ENCODE data around the gene SLIT1. TPM values are rescaled to one million over a fixed set of nuclear protein-coding genes. Genes with fewer than 3 reads are reported as not detected.

SLIT1 gene
- total and polyA plus RNA-seq, 4 experiments from 2014 or later = 0.05 to 0.32 (median 0.28) TPM; not detected in 1

DNA sequence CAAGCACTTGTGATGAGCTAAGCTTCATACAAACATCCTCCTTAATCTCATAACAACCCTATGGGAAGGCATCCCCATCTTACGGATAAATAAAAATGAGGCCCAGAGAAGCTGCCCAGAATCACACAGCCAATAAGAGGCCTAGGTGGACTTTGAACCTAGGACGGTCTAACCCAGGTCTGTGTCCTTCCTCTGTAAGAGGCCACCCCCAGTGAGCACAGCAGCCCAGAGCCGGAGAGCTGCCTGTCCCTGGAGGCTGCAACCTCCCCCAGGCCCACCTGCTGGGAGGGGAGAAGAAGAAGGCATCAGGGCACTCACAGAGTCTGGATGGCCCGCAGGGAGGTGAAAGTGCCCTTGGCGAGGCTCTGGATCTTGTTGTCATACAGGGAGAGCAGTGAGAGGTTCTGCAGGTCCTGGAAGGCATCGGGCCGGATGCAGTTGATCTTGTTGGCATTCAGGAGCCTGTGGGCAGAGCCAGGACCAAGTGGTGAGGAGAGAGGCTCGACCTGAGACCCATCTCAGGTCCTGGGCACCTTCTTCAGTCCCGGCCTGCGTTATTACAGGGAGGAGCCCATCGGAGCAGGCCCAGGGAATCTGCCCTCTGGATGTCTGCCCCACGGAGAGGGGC, 129.6 kb downstream of the SLIT1 start:
- intact Hi-C loops (cut with micrococcal nuclease) = no loop called here
- POLR2A ChIA-PET (ENCODE audit: partially characterized antibody) = no interaction called here
- H3K4me1 ChIP-seq (ENCODE audit: insufficient read depth, low read length) = no peaks in the 10 kb centered on the region

DNA sequence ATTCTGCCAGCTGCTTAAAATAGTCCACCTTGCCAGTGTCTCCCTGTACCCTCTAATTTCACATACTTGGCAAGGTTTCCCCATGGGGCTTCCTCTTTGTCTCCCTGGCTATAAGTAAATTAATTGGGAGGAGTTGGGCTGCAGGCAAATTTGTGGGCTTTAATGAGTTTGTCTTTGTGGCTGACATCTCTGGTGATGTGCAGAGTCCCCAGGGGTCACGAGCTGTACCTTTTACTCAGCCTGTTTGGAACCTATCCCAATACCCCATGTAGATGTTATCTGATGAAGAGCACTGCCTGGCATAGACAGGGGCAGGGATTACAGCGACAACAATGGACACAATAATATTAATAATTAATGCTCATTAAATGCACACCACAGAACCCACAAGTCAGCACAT, 132.5 kb downstream of the SLIT1 start:
- Histone ChIP-seq H3K27ac (ENCODE audit: low read depth, low read length) (no peak overlapping the region), H3K4me1 (ENCODE audit: insufficient read depth, low read length) (no peaks in the 10 kb centered on the region), H3K4me3 (ENCODE audit: low read length in 2 of 2) (no peak overlapping the region), H3K36me3 (ENCODE audit: insufficient read depth, low read length) (no peaks in the 10 kb centered on the region), H3K27me3 (ENCODE audit: insufficient read depth, low read length) (no peaks in the 10 kb centered on the region), H3K9me3 (ENCODE audit: control insufficient read depth in 1 of 2, low read length in 2 of 2) (no peaks in the 10 kb centered on the region)
- CTCF ChIA-PET (ENCODE audit: partially characterized antibody) = interaction anchor here (1.3 to 1.5 kb wide), 2 partner anchors 16 to 144 kb away, joined by 5 to 6 read pairs; no protein-coding TSS in a partner anchor
- no peaks in the 10 kb centered on the region for H3K36me3 Mint-ChIP-seq
- no peaks in the 10 kb centered on the region for H3K4me1 Mint-ChIP-seq
- no peak overlapping the region for H3K4me3 Mint-ChIP-seq
- peaks cover 0 to 2% (median 0%) of the 10 kb centered on the region in 8 donors for H3K9me3 Mint-ChIP-seq
- DNase-seq = no peak
- H3K27ac Mint-ChIP-seq = no peak overlapping the region
- intact Hi-C loops (cut with micrococcal nuclease) = no loop called here
- peaks cover 3 to 7% of the 10 kb centered on the region in 2 donors for H3K27me3 Mint-ChIP-seq
- POLR2A ChIA-PET (ENCODE audit: partially characterized antibody) = no interaction called here

More for the DNA sequence above, 129.6 kb downstream of the SLIT1 start:
- Histone ChIP-seq H3K9me3 (ENCODE audit: control insufficient read depth in 1 of 2, low read length in 2 of 2) (no peaks in the 10 kb centered on the region), H3K27me3 (ENCODE audit: insufficient read depth, low read length) (no peaks in the 10 kb centered on the region), H3K4me3 (ENCODE audit: low read length in 2 of 2) (no peak overlapping the region), H3K27ac (ENCODE audit: low read depth, low read length) (no peak overlapping the region), H3K36me3 (ENCODE audit: insufficient read depth, low read length) (no peaks in the 10 kb centered on the region)
- DNase-seq = no peak
- Mint-ChIP-seq H3K9me3 (no peaks in the 10 kb centered on the region), H3K4me3 (no peak overlapping the region), H3K4me1 (no peaks in the 10 kb centered on the region), H3K27ac (no peak overlapping the region), H3K36me3 (no peaks in the 10 kb centered on the region), H3K27me3 (no peaks in the 10 kb centered on the region)
- CTCF ChIA-PET (ENCODE audit: partially characterized antibody) = interaction anchor here (1.2 to 1.5 kb wide), 3 partner anchors 18 to 154 kb away, joined by 3 to 6 read pairs (median 3); no protein-coding TSS in a partner anchor

DNA sequence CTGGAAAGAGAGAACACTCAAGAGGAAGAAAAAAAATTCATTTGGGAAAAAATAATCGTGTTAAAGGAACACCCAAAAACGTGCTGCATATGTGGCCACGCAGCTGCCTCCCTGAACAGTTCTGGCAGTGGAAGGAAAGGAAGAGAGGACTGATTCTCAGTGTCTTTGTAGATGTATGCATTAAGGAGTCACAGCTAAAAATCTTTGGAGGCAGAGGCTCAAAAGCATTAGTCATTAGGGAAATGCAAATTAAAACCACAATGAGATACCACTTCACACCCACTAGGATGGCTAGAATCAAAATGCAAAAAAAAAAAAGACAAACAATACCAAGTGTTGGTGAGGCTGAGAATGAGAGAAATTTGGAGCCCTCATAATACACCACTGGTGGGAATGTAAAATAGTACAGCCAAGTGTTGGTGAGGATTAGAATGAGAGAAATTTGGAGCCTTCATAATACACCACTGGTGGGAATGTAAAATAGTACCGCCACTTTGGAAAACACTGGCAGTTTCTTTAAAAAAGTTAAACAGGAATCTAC, 134.7 kb downstream of the SLIT1 start:
- Mint-ChIP-seq H3K36me3 (no peaks in the 10 kb centered on the region), H3K4me3 (no peak overlapping the region)
- CTCF ChIA-PET (ENCODE audit: partially characterized antibody) = interaction anchor here (1.0 to 2.8 kb wide), 3 partner anchors 9 to 159 kb away, joined by 3 to 14 read pairs (median 3); no protein-coding TSS in a partner anchor

DNA sequence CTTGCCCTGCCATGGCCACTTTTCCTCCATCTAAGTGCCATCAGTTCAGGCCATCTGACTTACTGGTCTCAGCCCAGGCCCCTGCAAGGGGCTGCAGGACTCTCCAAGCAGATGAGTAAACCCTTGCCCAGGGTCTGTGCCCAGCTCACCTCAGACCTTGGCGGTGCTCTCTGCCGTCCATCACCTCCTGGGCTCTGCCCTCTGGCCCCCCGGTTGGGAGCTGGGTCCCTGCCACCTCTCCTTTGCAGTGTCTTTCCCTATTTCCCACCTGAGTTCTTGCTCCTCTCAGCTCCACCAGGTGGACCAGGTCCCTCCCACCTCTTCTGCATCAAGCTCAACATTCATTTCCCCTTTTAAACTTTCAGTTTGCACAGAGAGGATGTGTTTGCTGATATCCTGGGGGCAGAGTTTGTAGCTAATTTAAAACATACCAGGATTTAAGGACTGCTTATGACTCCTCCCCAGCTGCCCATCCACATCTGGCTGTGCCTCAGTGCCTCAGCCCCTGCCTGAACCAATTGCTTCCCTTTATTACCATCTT, 135.5 kb downstream of the SLIT1 start:
- H3K27me3 ChIP-seq (ENCODE audit: insufficient read depth, low read length) = no peaks in the 10 kb centered on the region
- no peaks in the 10 kb centered on the region for H3K4me1 ChIP-seq (ENCODE audit: insufficient read depth, low read length)
- DNase-seq = no peak
- H3K4me3 ChIP-seq (ENCODE audit: low read length in 2 of 2) = no peak overlapping the region
- CTCF ChIA-PET (ENCODE audit: partially characterized antibody) = interaction anchor here (1.0 to 2.8 kb wide), 3 partner anchors 8 to 160 kb away, joined by 3 to 14 read pairs (median 3); no protein-coding TSS in a partner anchor
- intact Hi-C loops (cut with micrococcal nuclease) = no loop called here
- peaks cover 3 to 7% of the 10 kb centered on the region in 2 donors for H3K27me3 Mint-ChIP-seq
- POLR2A ChIA-PET (ENCODE audit: partially characterized antibody) = no interaction called here
- H3K36me3 ChIP-seq (ENCODE audit: insufficient read depth, low read length) = no peaks in the 10 kb centered on the region
- no peak overlapping the region for H3K4me3 Mint-ChIP-seq
- no peaks in the 10 kb centered on the region for H3K4me1 Mint-ChIP-seq
- H3K9me3 ChIP-seq (ENCODE audit: control insufficient read depth in 1 of 2, low read length in 2 of 2) = no peaks in the 10 kb centered on the region
- no peak overlapping the region for H3K27ac ChIP-seq (ENCODE audit: low read depth, low read length)
- H3K9me3 Mint-ChIP-seq = peaks cover 0 to 2% (median 0%) of the 10 kb centered on the region in 8 donors
- H3K27ac Mint-ChIP-seq = no peak overlapping the region
- H3K36me3 Mint-ChIP-seq = no peaks in the 10 kb centered on the region

More for the DNA sequence above, 134.7 kb downstream of the SLIT1 start:
- Histone ChIP-seq H3K36me3 (ENCODE audit: insufficient read depth, low read length) (no peaks in the 10 kb centered on the region), H3K27me3 (ENCODE audit: insufficient read depth, low read length) (no peaks in the 10 kb centered on the region), H3K4me3 (ENCODE audit: low read length in 2 of 2) (no peak overlapping the region), H3K27ac (ENCODE audit: low read depth, low read length) (no peak overlapping the region), H3K4me1 (ENCODE audit: insufficient read depth, low read length) (no peaks in the 10 kb centered on the region), H3K9me3 (ENCODE audit: control insufficient read depth in 1 of 2, low read length in 2 of 2) (no peaks in the 10 kb centered on the region)
- peaks cover 3 to 7% of the 10 kb centered on the region in 2 donors for H3K27me3 Mint-ChIP-seq
- DNase-seq = no peak
- H3K9me3 Mint-ChIP-seq = peaks cover 0 to 2% (median 0%) of the 10 kb centered on the region in 8 donors
- POLR2A ChIA-PET (ENCODE audit: partially characterized antibody) = no interaction called here
- intact Hi-C loops (cut with micrococcal nuclease) = no loop called here
- no peaks in the 10 kb centered on the region for H3K4me1 Mint-ChIP-seq
- no peak overlapping the region for H3K27ac Mint-ChIP-seq

DNA sequence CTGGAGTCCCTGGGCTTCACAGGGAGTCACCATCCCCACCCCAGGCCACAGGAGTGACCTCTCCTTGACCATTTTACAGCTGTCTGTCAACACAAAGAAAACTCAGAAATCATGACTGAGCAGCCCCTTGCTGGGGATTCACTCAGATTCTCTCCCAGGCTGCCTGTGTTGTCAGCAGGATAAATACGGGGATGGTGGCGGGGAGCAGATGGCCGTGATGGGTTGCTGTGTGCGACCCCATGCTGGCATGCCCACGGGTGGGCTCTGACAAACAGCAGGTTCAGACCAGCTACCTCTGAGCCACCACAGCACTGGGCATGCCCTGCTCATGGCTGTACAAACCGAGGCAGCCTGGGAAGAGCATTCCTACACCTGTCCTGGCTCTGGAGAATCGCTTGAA, 136.1 kb downstream of the SLIT1 start:
- ChIA-PET CTCF (ENCODE audit: partially characterized antibody) (interaction anchor here (1.0 to 2.8 kb wide), 2 partner anchors 12 to 160 kb away, joined by 3 to 14 read pairs; no protein-coding TSS in a partner anchor), POLR2A (ENCODE audit: partially characterized antibody) (no interaction called here)
- no peaks in the 10 kb centered on the region for H3K36me3 Mint-ChIP-seq
- DNase-seq = no peak
- intact Hi-C loops (cut with micrococcal nuclease) = no loop called here
- H3K9me3 ChIP-seq (ENCODE audit: control insufficient read depth in 1 of 2, low read length in 2 of 2) = no peaks in the 10 kb centered on the region
- no peaks in the 10 kb centered on the region for H3K4me1 ChIP-seq (ENCODE audit: insufficient read depth, low read length)
- H3K27me3 Mint-ChIP-seq = peaks cover 3 to 7% of the 10 kb centered on the region in 2 donors
- no peak overlapping the region for H3K4me3 ChIP-seq (ENCODE audit: low read length in 2 of 2)
- no peaks in the 10 kb centered on the region for H3K27me3 ChIP-seq (ENCODE audit: insufficient read depth, low read length)
- peaks cover 0 to 2% (median 0%) of the 10 kb centered on the region in 8 donors for H3K9me3 Mint-ChIP-seq
- H3K36me3 ChIP-seq (ENCODE audit: insufficient read depth, low read length) = no peaks in the 10 kb centered on the region
- H3K27ac ChIP-seq (ENCODE audit: low read depth, low read length) = no peak overlapping the region
- H3K27ac Mint-ChIP-seq = no peak overlapping the region
- no peak overlapping the region for H3K4me3 Mint-ChIP-seq
- H3K4me1 Mint-ChIP-seq = no peaks in the 10 kb centered on the region

DNA sequence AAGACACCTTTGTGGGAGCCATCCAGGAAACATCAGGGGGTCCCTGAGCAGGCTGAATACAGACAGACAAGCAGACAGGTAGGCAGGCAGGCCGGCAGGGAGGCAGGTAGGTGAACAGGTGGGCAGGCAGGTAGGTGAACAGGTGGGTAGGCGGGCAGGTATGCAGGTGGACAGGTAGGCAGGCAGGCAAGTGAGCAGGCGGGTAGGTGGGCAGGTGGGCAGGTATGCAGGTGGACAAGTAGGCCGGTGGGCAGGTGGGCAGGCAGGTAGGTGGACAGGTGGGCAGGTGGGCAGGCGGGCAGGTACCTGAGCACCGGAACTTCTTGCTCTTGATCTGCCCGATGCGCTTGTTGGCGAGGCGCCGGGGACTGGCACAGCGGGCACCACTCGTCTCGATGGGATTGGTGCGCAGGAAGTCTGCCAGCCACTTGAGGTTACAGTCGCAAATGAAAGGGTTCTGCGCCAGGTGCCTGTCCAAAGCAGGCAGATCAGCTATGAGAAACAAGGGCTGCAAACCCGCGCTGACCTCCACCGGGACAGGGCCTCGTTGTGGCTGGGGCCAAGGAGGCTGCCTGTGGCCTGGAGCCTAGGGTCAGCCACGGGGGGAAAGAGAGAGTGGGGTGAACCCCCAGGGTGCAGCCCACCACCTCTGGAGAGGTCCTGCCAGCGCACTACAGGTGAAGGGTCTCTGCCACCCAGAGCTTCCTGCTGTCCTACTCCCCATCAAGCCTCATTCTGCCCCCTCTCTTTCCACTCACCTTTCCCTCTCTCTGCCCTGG, 136.9 kb downstream of the SLIT1 start:
- no peaks in the 10 kb centered on the region for H3K4me1 Mint-ChIP-seq
- intact Hi-C loops (cut with micrococcal nuclease) = no loop called here

DNA sequence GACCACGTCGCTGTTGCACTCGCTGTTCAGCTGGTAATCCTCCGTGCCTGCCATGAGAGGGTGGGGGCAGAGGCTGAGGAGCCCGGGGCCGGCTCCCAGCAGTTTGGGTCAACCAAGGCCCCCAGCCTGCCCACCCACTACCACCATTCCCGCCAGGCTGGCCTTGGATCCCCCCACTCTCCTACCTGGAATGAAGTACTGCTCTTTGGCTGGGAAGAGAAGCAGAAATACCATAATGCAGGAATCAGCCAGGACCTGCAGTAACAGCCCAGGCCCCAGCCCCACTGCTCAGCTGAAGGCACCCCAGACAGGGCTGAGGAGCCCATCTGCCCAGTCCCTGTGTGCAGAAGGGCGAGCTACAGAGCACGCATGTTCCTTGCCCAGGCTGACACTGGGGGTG, 138.0 kb downstream of the SLIT1 start:
- Mint-ChIP-seq H3K27ac (no peak overlapping the region), H3K4me3 (no peak overlapping the region), H3K4me1 (no peaks in the 10 kb centered on the region), H3K9me3 (peaks cover 0 to 2% (median 0%) of the 10 kb centered on the region in 8 donors), H3K36me3 (no peaks in the 10 kb centered on the region), H3K27me3 (peaks cover 4 to 7% of the 10 kb centered on the region in 2 donors)
- H3K4me1 ChIP-seq (ENCODE audit: insufficient read depth, low read length) = no peaks in the 10 kb centered on the region
- no peaks in the 10 kb centered on the region for H3K9me3 ChIP-seq (ENCODE audit: control insufficient read depth in 1 of 2, low read length in 2 of 2)
- no peak overlapping the region for H3K27ac ChIP-seq (ENCODE audit: low read depth, low read length)
- CTCF ChIA-PET (ENCODE audit: partially characterized antibody) = interaction anchor here (1.7 kb wide), 1 partner anchor 163 kb away, joined by 5 read pairs; no protein-coding TSS in a partner anchor
- intact Hi-C loops (cut with micrococcal nuclease) = no loop called here
- no peak overlapping the region for H3K4me3 ChIP-seq (ENCODE audit: low read length in 2 of 2)
- H3K36me3 ChIP-seq (ENCODE audit: insufficient read depth, low read length) = no peaks in the 10 kb centered on the region
- H3K27me3 ChIP-seq (ENCODE audit: insufficient read depth, low read length) = no peaks in the 10 kb centered on the region
- POLR2A ChIA-PET (ENCODE audit: partially characterized antibody) = no interaction called here
- DNase-seq = no peak

More for the DNA sequence above, 136.9 kb downstream of the SLIT1 start:
- Mint-ChIP-seq H3K4me3 (no peak overlapping the region), H3K27ac (no peak overlapping the region), H3K9me3 (peaks cover 0 to 2% (median 0%) of the 10 kb centered on the region in 8 donors), H3K36me3 (no peaks in the 10 kb centered on the region), H3K27me3 (peaks cover 3 to 7% of the 10 kb centered on the region in 2 donors)
- Histone ChIP-seq H3K4me1 (ENCODE audit: insufficient read depth, low read length) (no peaks in the 10 kb centered on the region), H3K27ac (ENCODE audit: low read depth, low read length) (no peak overlapping the region), H3K4me3 (ENCODE audit: low read length in 2 of 2) (no peak overlapping the region), H3K27me3 (ENCODE audit: insufficient read depth, low read length) (no peaks in the 10 kb centered on the region), H3K36me3 (ENCODE audit: insufficient read depth, low read length) (no peaks in the 10 kb centered on the region), H3K9me3 (ENCODE audit: control insufficient read depth in 1 of 2, low read length in 2 of 2) (no peaks in the 10 kb centered on the region)
- no peak for DNase-seq
- POLR2A ChIA-PET (ENCODE audit: partially characterized antibody) = no interaction called here
- CTCF ChIA-PET (ENCODE audit: partially characterized antibody) = interaction anchor here (1.7 to 2.8 kb wide), 2 partner anchors 11 to 162 kb away, joined by 5 to 14 read pairs; no protein-coding TSS in a partner anchor

All from CD4-positive, alpha-beta memory T cell (primary cell).